H1 (cell line): ENCODE data around the gene DCAF7. TPM values are rescaled to one million over a fixed set of nuclear protein-coding genes. Genes with fewer than 3 reads are reported as not detected.

Experiments
- CTCF ChIA-PET: fragments of 300-600 bp; sonication (Branson Sonifier 250); formaldehyde crosslinking; loops from one replicate; lab custom pipeline; 2021; ENCODE audit not compliant: partially characterized antibody; lab: Charles Lee
- POLR2A ChIA-PET: fragments of 300-600 bp; sonication (Branson Sonifier 250); formaldehyde crosslinking; loops from one replicate; lab custom pipeline; 2021; ENCODE audit warnings: inconsistent platforms; ENCODE audit not compliant: partially characterized antibody; lab: Charles Lee
- DNase-seq, 2 experiments: peaks; one replicate each; pipeline versions ENCODE4 v3.0.0 to v3.0.0-alpha.2; 2010 to 2022; ENCODE audit warnings: low spot score in 2 of 2, low read depth in 1 of 2, mixed read lengths in 1 of 2
- FAIRE-seq: peaks from 2 replicates; lab custom pipeline; 2011; peaks lifted over from hg19 to GRCh38; lab: Jason Lieb, UNC
- H2AFZ ChIP-seq: 2 replicates; pipeline ENCODE4 v1.8.1; 2012; ENCODE audit warnings: low read length, inconsistent platforms
- H2AK5ac ChIP-seq: 2 replicates; pipeline ENCODE4 v1.6.1; 2013; ENCODE audit warnings: low read depth, low read length
- H2BK120ac ChIP-seq: replicated peaks from 2 replicates; pipeline ENCODE3; 2013; ENCODE audit warnings: low read depth, low read length, inconsistent platforms
- H2BK12ac ChIP-seq: 2 replicates; pipeline ENCODE4 v1.6.1; 2013; ENCODE audit warnings: low read depth, low read length
- H2BK15ac ChIP-seq: 2 replicates; pipeline ENCODE4 v1.6.1; 2013; ENCODE audit warnings: low read length
- H2BK20ac ChIP-seq: 2 replicates; pipeline ENCODE4 v1.6.1; 2013; ENCODE audit warnings: low read length
- H2BK5ac ChIP-seq: 2 replicates; pipeline ENCODE4 v1.6.1; 2013; ENCODE audit warnings: low read depth, low read length
- H3K14ac ChIP-seq: 2 replicates; pipeline ENCODE4 v1.6.1; 2013; ENCODE audit warnings: inconsistent platforms; ENCODE audit not compliant: insufficient read length
- H3K18ac ChIP-seq: 2 replicates; pipeline ENCODE4 v1.6.1; 2013; ENCODE audit warnings: low read length; ENCODE audit errors: extremely low read depth
- H3K23ac ChIP-seq: 2 replicates; pipeline ENCODE4 v1.6.1; 2013; ENCODE audit warnings: inconsistent platforms; ENCODE audit not compliant: insufficient read length
- H3K23me2 ChIP-seq: 2 replicates; pipeline ENCODE4 v1.6.1; 2013; ENCODE audit warnings: low read depth, low read length
- H3K27ac ChIP-seq: 2 replicates; pipeline ENCODE4 v1.6.1; 2011; ENCODE audit warnings: low read depth, low read length, inconsistent platforms
- H3K27me3 ChIP-seq, 4 experiments: replicated peaks in 1 of 4; 1 replicate in 1 of 4; 2 replicates in 3 of 4; pipeline versions ENCODE4 v1.6.1 to v1.8.1; 2011 to 2013; ENCODE audit warnings: low read length in 3 of 4, mild to moderate bottlenecking in 3 of 4, inconsistent platforms in 2 of 4, mixed read lengths in 2 of 4, moderate library complexity in 1 of 4; ENCODE audit not compliant: control insufficient read depth in 3 of 4, insufficient read depth in 3 of 4; ENCODE audit errors: extremely low read depth in 1 of 4
- H3K36me3 ChIP-seq, 4 experiments: 2 replicates each; pipeline versions ENCODE4 v1.6.1 to v1.8.1; 2011 to 2013; ENCODE audit warnings: mild to moderate bottlenecking in 4 of 4, low read length in 3 of 4, moderate library complexity in 2 of 4, control low read depth in 1 of 4, inconsistent platforms in 1 of 4; ENCODE audit not compliant: insufficient read depth in 4 of 4, control insufficient read depth in 2 of 4
- H3K4ac ChIP-seq: replicated peaks from 2 replicates; pipeline ENCODE3; 2013; ENCODE audit warnings: low read length, low read depth, mixed read lengths, inconsistent platforms; ENCODE audit not compliant: insufficient read length
- H3K4me1 ChIP-seq, 4 experiments: replicated peaks in 1 of 4; 1 replicate in 1 of 4; 2 replicates in 3 of 4; pipeline versions ENCODE4 v1.6.1 to v1.8.1; 2011 to 2013; ENCODE audit warnings: low read length in 3 of 4, inconsistent platforms in 2 of 4, mixed read lengths in 1 of 4; ENCODE audit not compliant: insufficient read depth in 4 of 4, control insufficient read depth in 3 of 4
- H3K4me2 ChIP-seq, 2 experiments: 2 replicates each; pipeline versions ENCODE4 v1.6.1 to v1.8.1; 2011 to 2013; ENCODE audit warnings: low read depth in 2 of 2, low read length in 2 of 2, control low read depth in 1 of 2, inconsistent platforms in 1 of 2, mild to moderate bottlenecking in 1 of 2; ENCODE audit not compliant: insufficient read depth in 1 of 2
- H3K4me3 ChIP-seq, 4 experiments: fragments of 200-600, 300-600 bp in 1 of 4; sonication (generic), shearing (Covaris generic), sonication (Bioruptor Twin) in 1 of 4; 2 replicates each; pipeline versions ENCODE4 v1.5.1 to v1.8.1; 2011 to 2016; ENCODE audit warnings: low read length in 4 of 4, low read depth in 3 of 4, control low read depth in 2 of 4, inconsistent platforms in 2 of 4, mild to moderate bottlenecking in 2 of 4, mixed read lengths in 1 of 4, moderate library complexity in 1 of 4; ENCODE audit not compliant: insufficient read depth in 2 of 4; ENCODE audit errors: extremely low read depth in 1 of 4
- H3K56ac ChIP-seq: replicated peaks from 2 replicates; pipeline ENCODE3; 2013; ENCODE audit warnings: low read depth, mild to moderate bottlenecking, mixed read lengths, low read length, inconsistent platforms; ENCODE audit not compliant: insufficient read length
- H3K79me1 ChIP-seq: 2 replicates; pipeline ENCODE4 v1.6.1; 2013; ENCODE audit warnings: low read depth, low read length, control low read depth
- H3K79me2 ChIP-seq, 2 experiments: 2 replicates each; pipeline versions ENCODE4 v1.6.1 to v1.8.1; 2012 to 2013; ENCODE audit warnings: low read length in 2 of 2, mild to moderate bottlenecking in 2 of 2, inconsistent platforms in 1 of 2; ENCODE audit not compliant: insufficient read depth in 2 of 2, control insufficient read depth in 1 of 2
- H3K9ac ChIP-seq, 4 experiments: replicated peaks in 1 of 4; 1 replicate in 1 of 4; 2 replicates in 3 of 4; pipeline versions ENCODE4 v1.6.1 to v1.8.1; 2011 to 2013; ENCODE audit warnings: low read depth in 3 of 4, low read length in 3 of 4, control low read depth in 2 of 4, mild to moderate bottlenecking in 2 of 4, moderate library complexity in 2 of 4, inconsistent platforms in 1 of 4; ENCODE audit errors: extremely low read depth in 1 of 4
- H3K9me3 ChIP-seq, 2 experiments: 2 replicates each; pipeline versions ENCODE4 v1.6.1 to v1.8.1; 2012 to 2013; ENCODE audit warnings: mild to moderate bottlenecking in 2 of 2, moderate library complexity in 2 of 2, control low read depth in 1 of 2, inconsistent platforms in 1 of 2, low read depth in 1 of 2, low read length in 1 of 2, mixed read lengths in 1 of 2; ENCODE audit not compliant: insufficient read depth in 2 of 2
- H4K20me1 ChIP-seq, 2 experiments: replicated peaks in 1 of 2; 2 replicates each; pipeline versions ENCODE3 to v1.8.1; 2011 to 2013; ENCODE audit warnings: inconsistent platforms in 2 of 2, low read length in 2 of 2, mild to moderate bottlenecking in 1 of 2; ENCODE audit not compliant: insufficient read depth in 2 of 2, control insufficient read depth in 1 of 2
- H4K5ac ChIP-seq: 2 replicates; pipeline ENCODE4 v1.6.1; 2013; ENCODE audit warnings: low read length, low read depth, mixed read lengths, inconsistent platforms; ENCODE audit not compliant: insufficient read length
- H4K8ac ChIP-seq: 2 replicates; pipeline ENCODE4 v1.8.0; 2013; ENCODE audit warnings: mild to moderate bottlenecking, moderate library complexity, low read length, inconsistent platforms; ENCODE audit not compliant: insufficient read depth; ENCODE audit errors: extremely low read depth
- H4K91ac ChIP-seq: replicated peaks from 2 replicates; pipeline ENCODE3; 2013; ENCODE audit warnings: low read length, mixed read lengths, inconsistent platforms; ENCODE audit not compliant: insufficient read length
- ASH2L ChIP-seq: fragments of 200-600, 300-600 bp; sonication (generic); IDR thresholded peaks from one replicate; pipeline ENCODE4 v1.7.1; 2017; ENCODE audit warnings: low read length
- JUN ChIP-seq: IDR thresholded peaks from 2 replicates; pipeline ENCODE4 v1.6.1; 2011; ENCODE audit warnings: low read depth, mild to moderate bottlenecking, improper control_type of control experiment, low read length
- KDM4A ChIP-seq: IDR thresholded peaks from one replicate; pipeline ENCODE4 v1.7.1; 2012; ENCODE audit warnings: low read depth, mild to moderate bottlenecking, moderate library complexity, low read length, inconsistent platforms; ENCODE audit not compliant: severe bottlenecking
- RAD21 ChIP-seq, 2 experiments: IDR thresholded peaks in 1 of 2; conservative IDR thresholded peaks in 1 of 2; 2 replicates each; pipeline ENCODE4 v1.6.1; 2011; ENCODE audit warnings: low read depth in 2 of 2, low read length in 2 of 2, improper control_type of control experiment in 1 of 2, inconsistent platforms in 1 of 2, mild to moderate bottlenecking in 1 of 2, moderate library complexity in 1 of 2
- SAP30 ChIP-seq: fragments of 300-600 bp; sonication (generic); IDR thresholded peaks from 2 replicates; pipeline ENCODE4 v1.7.1; 2012; ENCODE audit warnings: low read length, moderate library complexity, mild to moderate bottlenecking, inconsistent platforms; ENCODE audit not compliant: insufficient read depth, insufficient replicate concordance
- SIX5 ChIP-seq: IDR thresholded peaks from 2 replicates; pipeline ENCODE4 v1.6.1; 2011; ENCODE audit warnings: mild to moderate bottlenecking, low read depth, low read length
- TAF1 ChIP-seq: IDR thresholded peaks from 2 replicates; pipeline ENCODE4 v1.6.1; 2011; ENCODE audit warnings: mild to moderate bottlenecking, low read depth, low read length
- WGBS, 2 experiments: shearing (Covaris generic) in 1 of 2; methylation state at CpG; one replicate each; pipeline versions ENCODE4 v1.1.6 to v1.1.7; 2013 to 2015; ENCODE audit warnings: low lambda C conversion rate in 2 of 2, mixed read lengths in 2 of 2, inconsistent platforms in 1 of 2, low coverage in 1 of 2, missing lambda C conversion rate in 1 of 2; ENCODE audit not compliant: insufficient replicate concordance in 2 of 2, insufficient coverage in 1 of 2, insufficient read length in 1 of 2; ENCODE audit errors: extremely low coverage in 1 of 2, missing lambda C conversion rate in 1 of 2; 5-methylcytosine and 5-hydroxymethylcytosine counted together
- polyA plus RNA-seq, 7 experiments: library from polyadenylated mRNA; depleted of rRNA in 3 of 7; stranded (reverse) in 5 of 7; unstranded in 2 of 7; fragments of >200 nt in 5 of 7; fragments of 200-250 nt in 2 of 7; gene quantifications; 1 replicate in 5 of 7; 2 replicates in 1 of 7; 4 replicates in 1 of 7; pipeline versions ENCODE4 v1.2.1 to v1.2.3, GENCODE V29; 2011 to 2013; ENCODE audit warnings: missing spikeins in 2 of 7, mixed read lengths in 2 of 7
- total RNA-seq: library from RNA; stranded (reverse); fragmentation: NEBNext Ultra II Directional; extraction: Animal tissue kit (Norgen Biotek cat#: 25700); gene quantifications from 2 replicates; pipeline ENCODE4 v1.2.1, GENCODE V29; 2021
- TF ChIP-seq, protein P1 (sequence below): IDR thresholded peaks from 2 replicates; pipeline ENCODE4 v1.6.1; 2012; ENCODE audit warnings: inconsistent platforms

Gene DCAF7
- total and polyA plus RNA-seq, 2 of the 8 experiments (the other 6 are each of a cell fraction or from before 2014, with no cell fraction given), result 74.9 to 94.1 TPM

GRCh38 chr17:63549289-63549945 lies 860 bp upstream of the DCAF7 start:
- Histone ChIP-seq H3K9ac (peak overlapping the region; percentile 58 to 71 (median 66)), H4K91ac (no peak overlapping the region), H3K27me3 (no peaks in the 10 kb centered on the region), H2BK120ac (no peak overlapping the region), H2BK20ac (no peak overlapping the region), H3K56ac (no peak overlapping the region), H3K4me1 (peaks cover 0 to 4% (median 3%) of the 10 kb centered on the region in 4 experiments; a peak in 6 of 7 replicates), H2BK15ac (no peak overlapping the region), H2BK12ac (no peak overlapping the region), H3K23ac (no peak overlapping the region), H3K36me3 (peaks cover 0 to 3% (median 0%) of the 10 kb centered on the region in 4 experiments; a peak in 1 of 8 replicates), H2AK5ac (no peak overlapping the region), H3K23me2 (peaks cover 11% of the 10 kb centered on the region; the same call in 1 of the 2 replicates), H3K79me2 (peaks cover 14 to 35% of the 10 kb centered on the region in 2 experiments), H3K4ac (peak overlapping the region; percentile 60), H4K20me1 (peaks cover 3 to 11% of the 10 kb centered on the region in 2 experiments), H2BK5ac (peak overlapping the region; percentile 84; the same call in 1 of the 2 replicates), H3K18ac (peak overlapping the region; percentile 24; the same call in 1 of the 2 replicates), H3K4me2 (peak overlapping the region; percentile 75 to 83), H4K8ac (peak overlapping the region; percentile 88), H3K14ac (no peak overlapping the region), H3K79me1 (peaks cover 6% of the 10 kb centered on the region), H4K5ac (peak overlapping the region; percentile 42), H2AFZ (peak overlapping the region; percentile 12; the same call in 1 of the 2 replicates), H3K4me3 (peak overlapping the region; percentile 69 to 95 (median 83)), H3K9me3 (no peaks in the 10 kb centered on the region), H3K27ac (peak overlapping the region; percentile 48; the same call in 1 of the 2 replicates)
- no peak for FAIRE-seq
- TF ChIP-seq, protein P1, sequence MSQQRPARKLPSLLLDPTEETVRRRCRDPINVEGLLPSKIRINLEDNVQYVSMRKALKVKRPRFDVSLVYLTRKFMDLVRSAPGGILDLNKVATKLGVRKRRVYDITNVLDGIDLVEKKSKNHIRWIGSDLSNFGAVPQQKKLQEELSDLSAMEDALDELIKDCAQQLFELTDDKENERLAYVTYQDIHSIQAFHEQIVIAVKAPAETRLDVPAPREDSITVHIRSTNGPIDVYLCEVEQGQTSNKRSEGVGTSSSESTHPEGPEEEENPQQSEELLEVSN, result peak; percentile 65
- TF ChIP-seq KDM4A, result no peak
- 0 out of 2 replicates have a peak, but pooled peaks have one; percentile 6 for TF ChIP-seq TAF1
- TF ChIP-seq SAP30, result no peak
- no peak for TF ChIP-seq JUN
- no peak for TF ChIP-seq SIX5
- TF ChIP-seq ASH2L, result no peak
- no peak for TF ChIP-seq RAD21 (IDR thresholded peaks at IDR 0.05 in 1 of 2, conservative IDR thresholded peaks at IDR 0.05 in 1 of 2; ENCODE audit: low read depth in 2 of 2, low read length in 2 of 2)
- DNase-seq, result no peak
- POLR2A ChIA-PET, result interaction anchor here (0.7 to 2.1 kb wide), 5 partner anchors 11 to 72 kb away, joined by 3 to 5 read pairs (median 4); partner anchors contain the start of gene MAP3K3
- CTCF ChIA-PET, result interaction anchor here (0.7 to 1.7 kb wide), 5 partner anchors 14 to 113 kb away, joined by 3 to 6 read pairs (median 4); no protein-coding TSS in a partner anchor
- 21% methylated on average over 18 of the region's 18 CpGs; no CpG with 5 or more reads in 1 of the 2 experiments for WGBS, 2 experiments
